ENCODE data around the gene CDHR1.

The CDHR1 gene

GRCh38 chr10:84235096-84235495 lies 40.8 kb downstream of the CDHR1 start:
- no peak for DNase-seq

GRCh38 chr10:84236807-84237198 lies 42.5 kb downstream of the CDHR1 start:
- DNase-seq = no peak

- DNase-seq = no peak
Measured at GRCh38 chr10:84237199-84238051, 43.1 kb downstream of the CDHR1 start.

GRCh38 chr10:84238909-84239308 lies 44.6 kb downstream of the CDHR1 start:
- no peak for DNase-seq

- DNase-seq = no peak
Measured at GRCh38 chr10:84241185-84241790, 47.0 kb downstream of the CDHR1 start, which contains the start of gene LRIT1. Gene LRIT1, minus strand, starts transcription at chr10:84241546. Its CDS starts 107 bp downstream, at chr10:84241439.

- DNase-seq = no peak
Measured at GRCh38 chr10:84243759-84244158, 49.4 kb downstream of the CDHR1 start.

- no peak for DNase-seq
Measured at GRCh38 chr10:84244651-84245270, 50.4 kb downstream of the CDHR1 start, which contains the start of gene RGR. Gene RGR, plus strand, starts transcription at chr10:84245053. Its CDS starts 38 bp downstream, at chr10:84245091.

- DNase-seq = no peak
Measured at GRCh38 chr10:84247496-84247895, 53.2 kb downstream of the CDHR1 start.

GRCh38 chr10:84248794-84249193 lies 54.5 kb downstream of the CDHR1 start:
- no peak for DNase-seq

- no peak for DNase-seq
Measured at GRCh38 chr10:84254552-84255478, 60.5 kb downstream of the CDHR1 start.

- DNase-seq = no peak
Measured at GRCh38 chr10:84256510-84257342, 62.4 kb downstream of the CDHR1 start.

- DNase-seq = no peak
Measured at GRCh38 chr10:84257343-84258020, 63.1 kb downstream of the CDHR1 start.

- no peak for DNase-seq
Measured at GRCh38 chr10:84258034-84258695, 63.8 kb downstream of the CDHR1 start.

GRCh38 chr10:84261236-84261915 lies 67.0 kb downstream of the CDHR1 start:
- no peak for DNase-seq

GRCh38 chr10:84262190-84262956 lies 68.0 kb downstream of the CDHR1 start:
- no peak for DNase-seq

GRCh38 chr10:84263716-84264115 lies 69.4 kb downstream of the CDHR1 start:
- DNase-seq = no peak

- DNase-seq = peak; percentile 1
Measured at GRCh38 chr10:84264611-84265141, 70.3 kb downstream of the CDHR1 start.

GRCh38 chr10:84265418-84265817 lies 71.1 kb downstream of the CDHR1 start:
- DNase-seq = no peak
